Fibroblast of villous mesenchyme (primary cell): ENCODE measurements around the gene ARL16. TPM values are rescaled to one million over a fixed set of nuclear protein-coding genes. Genes with fewer than 3 reads are reported as not detected.

Source experiments
- DNase-seq: peaks from one replicate; pipeline ENCODE4 v3.0.0-alpha.2; 2010; ENCODE audit warnings: low read depth
- H3K4me3 ChIP-seq: 2 replicates; pipeline ENCODE4 v1.5.1; 2011; ENCODE audit warnings: low read depth, mild to moderate bottlenecking, low read length
- CTCF ChIP-seq: IDR thresholded peaks from 2 replicates; pipeline ENCODE4 v1.5.1; 2012; ENCODE audit warnings: low read depth, mild to moderate bottlenecking, low read length; ENCODE audit not compliant: insufficient read depth
- total RNA-seq: library from RNA; depleted of rRNA; stranded (reverse); fragments of >200 nt; gene quantifications from 2 replicates; pipeline ENCODE4 v1.2.3, GENCODE V29; 2012

The ARL16 gene
- total RNA-seq, 1 donor: 22.9 TPM

- no peak for DNase-seq
- no peak overlapping the region for H3K4me3 ChIP-seq
- no peak for TF ChIP-seq CTCF
Observed at GRCh38 chr17:81722184-81723120, 38.9 kb upstream of the ARL16 start.

GRCh38 chr17:81720267-81721071 is 36.9 kb upstream of the ARL16 start:
- H3K4me3 ChIP-seq: no peak overlapping the region
- DNase-seq: no peak
- TF ChIP-seq CTCF: no peak

GRCh38 chr17:81719410-81720266 is 36.0 kb upstream of the ARL16 start:
- H3K4me3 ChIP-seq: no peak overlapping the region
- TF ChIP-seq CTCF: no peak
- DNase-seq: no peak

- no peak for TF ChIP-seq CTCF
- no peak overlapping the region for H3K4me3 ChIP-seq
- DNase-seq: no peak
Observed at GRCh38 chr17:81717766-81718089, 34.1 kb upstream of the ARL16 start.

- no peak for TF ChIP-seq CTCF
- DNase-seq: no peak
- H3K4me3 ChIP-seq: no peak overlapping the region
Observed at GRCh38 chr17:81717049-81717765, 33.6 kb upstream of the ARL16 start.

- no peak for TF ChIP-seq CTCF
- no peak overlapping the region for H3K4me3 ChIP-seq
Observed at GRCh38 chr17:81716674-81716996, 33.0 kb upstream of the ARL16 start.

More at GRCh38 chr17:81716674-81716996, 33.0 kb upstream of the ARL16 start:
- no peak for DNase-seq
